GM21576 (cell line): Measurements from ENCODE around the gene TRIM41.
A peak's percentile ranks its signal among the peaks of the same experiment; 100 is the strongest.
"Not testable (repeated sequence)": the region's sequence is repeated elsewhere in the genome, so short reads cannot be mapped to it uniquely, and the experiment has no call there.

ENCODE experiments used
- ATAC-seq: cut with Tn5 transposase; IDR thresholded peaks from one replicate; pipeline ENCODE4 v1.9.1; 2021; ENCODE audit warnings: mild to moderate bottlenecking, moderate library complexity; ENCODE audit not compliant: unreplicated experiment

TRIM41 gene

DNA sequence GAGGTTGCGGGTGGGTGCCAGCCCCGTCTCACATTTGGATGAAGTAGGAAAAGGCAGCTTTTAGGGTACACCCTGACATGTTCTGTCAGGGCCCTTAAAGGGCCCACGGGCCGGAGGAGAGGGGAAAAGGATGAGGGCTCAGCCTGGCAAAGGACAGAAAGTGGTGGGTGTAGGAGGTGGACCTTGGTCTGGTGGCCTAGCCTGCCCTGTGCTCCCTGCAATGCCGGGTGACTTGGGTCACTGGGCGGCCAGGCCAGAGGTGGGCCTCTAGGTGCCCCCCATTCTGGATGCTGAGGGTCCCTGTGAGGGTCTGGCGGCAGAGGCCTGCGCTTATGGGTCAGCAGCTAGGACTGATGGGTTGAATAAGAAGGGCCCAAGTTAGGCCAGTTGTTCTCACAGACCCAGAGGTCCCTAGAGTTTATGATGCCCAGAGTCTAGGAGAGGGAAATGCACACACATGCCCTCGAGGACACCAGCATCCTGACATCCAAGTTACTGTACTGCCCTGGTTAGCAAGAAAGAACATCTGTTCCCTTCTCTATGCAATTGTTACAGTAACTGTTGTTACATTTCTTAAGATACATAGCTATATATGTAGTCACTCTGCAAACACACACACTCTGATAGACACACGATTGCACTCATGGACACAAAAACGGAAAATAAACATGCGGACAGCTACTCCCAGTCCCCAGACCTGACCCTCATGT, 30.6 kb upstream of the TRIM41 start:
- ATAC-seq = no peak

DNA sequence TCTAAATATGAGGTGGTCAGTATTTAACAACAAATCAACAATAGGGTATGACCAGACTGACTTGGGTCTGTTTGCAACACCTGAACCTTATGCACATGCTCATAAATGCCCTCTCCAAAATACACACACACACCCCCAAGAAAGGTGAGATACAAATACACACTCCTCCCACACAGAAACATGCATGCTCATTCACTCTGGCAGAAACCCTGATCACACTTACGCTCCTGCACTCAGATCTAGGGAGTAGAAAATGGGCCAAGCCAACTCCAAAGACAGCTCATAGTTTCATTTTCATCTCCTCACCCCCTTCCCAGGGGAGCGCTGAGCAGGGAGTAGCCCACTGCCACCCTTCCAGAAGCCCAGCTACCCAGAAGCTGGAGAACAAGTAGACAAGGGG, 29.4 kb upstream of the TRIM41 start:
- ATAC-seq = no peak

DNA sequence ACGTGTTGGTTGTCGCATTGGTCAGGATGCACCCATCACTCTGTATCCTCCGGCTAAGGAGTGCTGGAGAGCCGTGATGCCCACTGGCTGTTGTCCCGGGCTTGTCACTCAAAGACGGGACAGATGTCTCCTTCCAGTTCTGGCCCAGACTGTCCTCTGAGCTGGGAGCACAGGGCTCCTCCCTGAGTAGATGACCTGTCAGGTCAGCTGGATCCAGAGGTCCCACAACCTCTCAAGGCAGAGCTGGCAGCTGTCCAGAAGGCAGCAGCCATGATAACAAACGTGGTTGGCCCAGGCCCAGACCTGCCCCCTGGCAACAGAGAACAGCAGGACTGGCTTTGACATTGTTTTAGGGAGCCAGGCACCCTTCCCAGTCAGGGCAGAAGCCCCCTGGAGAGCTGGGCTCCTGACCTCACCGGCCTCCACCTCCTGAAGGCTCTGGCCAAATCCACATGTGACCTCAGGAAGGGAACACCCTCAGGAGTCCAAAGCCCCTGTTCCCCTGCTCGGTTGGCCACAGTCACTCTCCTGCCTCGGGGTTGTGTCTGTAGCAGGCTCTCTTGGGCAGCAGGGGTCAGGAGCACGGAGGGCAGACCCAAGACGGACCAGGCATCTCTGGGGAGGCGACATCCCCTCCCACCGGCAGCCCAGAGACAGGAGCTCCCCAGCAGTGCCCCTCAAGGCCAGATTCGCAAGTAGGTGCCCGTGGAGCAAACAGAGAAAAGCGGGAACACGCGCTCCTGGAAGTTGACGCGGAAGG, 28.4 kb upstream of the TRIM41 start:
- ATAC-seq = no peak

DNA sequence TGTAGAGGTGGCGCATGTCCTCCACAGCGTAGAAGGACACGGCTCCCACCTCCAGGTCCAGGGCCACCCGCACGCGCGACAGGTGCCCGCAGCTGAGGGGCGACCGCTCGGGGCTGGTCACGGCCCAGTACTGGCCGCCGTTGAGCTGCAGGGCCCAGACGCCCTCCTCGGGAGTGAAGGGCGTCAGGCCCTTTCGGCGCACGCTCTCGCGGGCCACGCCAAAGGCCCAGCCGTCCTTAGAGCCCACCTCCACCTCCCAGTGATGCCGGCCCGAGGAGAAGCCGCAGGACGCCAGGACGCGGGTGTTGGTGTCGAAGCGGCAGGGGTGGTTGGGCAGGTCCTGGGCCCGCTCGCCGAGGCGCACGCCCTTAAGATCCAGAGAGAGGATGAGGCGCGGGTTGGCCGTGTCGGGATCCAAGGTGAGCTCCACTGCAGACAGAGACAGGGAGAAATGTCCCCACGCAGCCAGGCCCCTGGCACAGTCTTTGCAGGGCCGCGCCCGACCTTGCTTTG, 27.8 kb upstream of the TRIM41 start:
- no peak for ATAC-seq

DNA sequence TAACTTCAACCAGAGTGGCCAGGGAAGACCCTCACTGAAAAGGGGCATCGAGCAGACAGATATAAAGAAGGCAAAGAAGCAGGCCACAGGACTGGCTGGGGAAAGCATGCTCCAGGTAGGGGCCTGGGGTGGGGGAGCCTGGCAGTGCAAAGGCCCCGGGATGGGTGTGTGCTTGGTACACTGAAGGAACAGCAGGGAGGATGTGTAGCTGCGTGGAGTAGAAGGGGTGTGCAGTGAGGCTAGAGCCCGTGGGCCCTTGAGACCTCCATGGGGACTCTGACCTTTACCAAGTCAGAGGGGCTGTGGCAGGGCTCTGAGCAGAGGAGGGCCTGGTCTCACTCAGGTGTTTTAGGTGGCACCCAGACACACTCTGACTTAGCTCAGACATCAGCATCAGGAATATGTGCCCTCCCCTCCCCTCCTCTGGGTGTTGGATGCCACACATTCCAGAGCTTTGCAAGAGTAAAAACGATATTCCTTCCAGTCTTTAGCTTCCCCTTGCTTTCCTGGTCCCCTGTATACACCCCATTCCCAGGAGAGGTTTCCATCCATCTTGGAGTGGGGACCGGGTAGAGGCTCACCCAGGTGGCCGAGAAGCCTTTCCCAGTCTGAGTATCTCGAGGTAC, 25.6 kb upstream of the TRIM41 start:
- no peak for ATAC-seq

DNA sequence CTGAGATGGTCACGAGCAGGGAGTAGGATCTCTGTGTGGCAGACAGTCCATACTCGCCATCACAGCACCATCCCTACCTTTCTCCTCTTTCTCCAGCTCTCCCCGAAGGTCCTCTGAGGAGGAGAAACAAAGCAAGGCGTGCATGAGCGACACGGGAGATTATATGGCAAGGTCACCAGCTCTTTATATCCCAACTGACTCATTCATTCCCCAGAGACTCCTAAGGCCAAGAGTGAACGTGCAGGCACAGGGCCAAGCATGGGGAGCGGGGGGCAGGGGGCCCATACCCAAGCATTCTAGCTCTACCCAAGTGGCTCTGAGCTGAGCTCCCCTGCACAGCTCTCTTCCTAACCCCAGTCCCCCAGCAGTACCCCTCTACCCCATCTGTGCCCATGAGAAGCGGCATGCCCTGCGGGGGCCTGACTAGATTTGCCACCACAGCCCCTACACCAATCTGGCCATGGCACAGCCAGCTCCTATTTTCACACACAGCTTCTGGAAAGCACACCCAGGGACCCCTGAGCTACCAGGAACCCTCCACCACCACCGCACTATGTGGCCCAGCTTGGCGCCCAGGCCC, 24.9 kb upstream of the TRIM41 start:
- no peak for ATAC-seq

DNA sequence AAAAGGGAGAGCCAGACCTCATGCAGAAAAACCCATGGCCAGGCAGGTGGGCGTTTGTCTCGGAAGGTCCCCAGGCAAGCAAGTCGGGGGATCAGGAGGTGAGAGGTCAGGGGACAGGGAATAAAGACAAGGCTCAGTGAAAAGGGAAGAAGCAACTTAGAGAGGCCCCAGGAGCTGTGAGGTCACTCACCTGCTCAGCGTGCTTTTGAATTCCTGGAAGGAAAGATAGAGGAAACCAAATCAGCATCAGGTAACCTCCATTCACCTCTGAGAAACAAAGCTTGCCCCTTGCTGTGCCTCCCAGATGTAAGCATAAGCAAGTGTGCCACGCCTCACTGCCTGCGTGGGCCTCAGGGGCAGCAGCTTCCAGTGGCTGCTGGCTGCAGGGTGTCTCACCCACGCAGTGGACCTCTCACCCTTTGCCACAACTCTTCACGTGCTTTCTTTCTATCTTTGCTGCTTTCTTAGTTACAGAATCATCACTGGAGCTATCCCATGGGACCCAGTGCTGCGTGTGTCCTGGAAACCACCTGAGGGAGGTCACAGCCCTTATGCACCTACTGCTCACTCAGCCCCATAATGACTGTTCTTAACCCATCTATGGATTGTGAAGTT, 24.1 kb upstream of the TRIM41 start:
- ATAC-seq = peak; percentile 64

DNA sequence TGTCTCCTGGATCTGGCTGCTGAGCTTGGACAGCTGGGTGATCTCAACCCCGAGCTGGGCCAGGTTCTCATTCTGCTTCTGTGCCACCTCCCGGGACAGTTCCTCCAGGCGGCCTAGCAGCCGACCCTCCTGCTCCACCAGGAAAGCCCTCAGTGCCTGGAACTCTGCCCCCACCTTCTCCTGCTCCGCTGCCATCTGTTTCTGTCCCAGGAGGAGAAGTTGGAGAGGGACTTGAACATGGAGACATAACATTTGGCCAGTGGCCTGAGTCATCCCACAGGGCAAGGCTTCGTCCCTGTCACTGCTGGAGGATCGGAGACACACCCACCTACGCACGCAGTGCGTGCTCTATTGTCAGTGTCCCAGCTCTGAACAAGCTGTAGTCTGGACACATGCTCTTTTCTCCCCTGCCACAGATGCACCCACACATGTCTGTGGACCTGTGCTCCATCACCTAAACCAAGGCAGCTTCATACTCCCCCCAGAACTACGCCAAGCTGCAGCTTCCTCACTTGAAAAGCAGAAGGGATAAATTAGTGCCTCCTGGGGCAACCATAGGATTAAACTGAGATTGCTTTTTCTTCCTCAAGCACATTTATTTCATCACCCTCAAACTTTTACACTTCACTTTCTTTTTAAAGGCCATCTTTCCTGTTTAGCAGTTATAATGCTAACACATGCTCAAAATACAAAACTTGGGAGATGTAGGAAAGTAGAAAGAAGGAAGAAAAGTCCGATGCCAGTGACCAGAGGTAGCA, 23.0 kb upstream of the TRIM41 start:
- no peak for ATAC-seq

DNA sequence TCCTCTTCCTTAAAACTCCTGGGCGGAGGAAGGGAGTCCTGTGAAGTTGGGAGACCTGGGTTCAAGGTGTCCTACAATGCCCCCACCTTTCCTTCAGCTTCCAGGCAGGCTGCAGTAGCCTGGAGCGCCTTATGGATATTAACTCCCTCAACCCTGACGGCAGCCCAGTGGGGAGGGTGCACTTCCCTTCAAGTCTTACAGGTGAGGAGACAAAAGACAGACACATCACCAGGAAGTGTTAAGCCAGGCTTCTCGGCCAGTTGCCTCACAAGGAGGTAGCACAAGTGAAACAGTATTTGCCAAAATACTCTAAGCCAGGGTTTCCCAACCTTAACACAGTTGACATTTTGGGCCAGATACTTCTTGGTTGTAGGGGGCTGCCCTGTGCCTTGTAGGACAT, 22.3 kb upstream of the TRIM41 start:
- no peak for ATAC-seq

DNA sequence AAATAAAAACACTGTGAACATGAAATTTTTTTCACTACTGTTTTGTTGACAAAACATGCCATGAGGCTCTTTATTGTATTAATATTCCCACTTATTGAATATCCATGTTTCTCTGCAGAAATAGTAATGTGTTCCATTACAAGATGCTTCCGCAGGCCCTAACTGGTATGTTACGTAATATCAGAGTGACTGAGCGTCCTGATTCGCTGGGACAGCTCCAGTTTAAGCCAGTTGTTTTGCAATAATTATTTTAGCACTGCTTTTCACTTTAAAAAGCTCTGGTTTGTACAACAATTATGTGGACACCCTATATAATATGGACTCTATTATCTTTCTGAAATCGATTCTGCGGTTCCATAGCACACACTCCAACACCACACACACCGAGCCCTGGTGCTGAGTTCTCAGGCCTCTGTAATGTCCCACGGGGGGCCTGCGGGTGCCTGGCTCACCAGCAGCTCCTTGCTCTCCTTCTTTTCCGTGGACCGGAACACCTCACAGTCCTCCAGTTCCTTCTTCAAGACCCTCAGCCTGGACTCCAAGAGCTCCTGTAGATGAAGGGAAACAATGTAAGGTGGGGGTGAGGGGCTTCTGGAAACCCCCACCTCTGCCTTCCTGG, 19.9 kb upstream of the TRIM41 start:
- ATAC-seq = no peak

DNA sequence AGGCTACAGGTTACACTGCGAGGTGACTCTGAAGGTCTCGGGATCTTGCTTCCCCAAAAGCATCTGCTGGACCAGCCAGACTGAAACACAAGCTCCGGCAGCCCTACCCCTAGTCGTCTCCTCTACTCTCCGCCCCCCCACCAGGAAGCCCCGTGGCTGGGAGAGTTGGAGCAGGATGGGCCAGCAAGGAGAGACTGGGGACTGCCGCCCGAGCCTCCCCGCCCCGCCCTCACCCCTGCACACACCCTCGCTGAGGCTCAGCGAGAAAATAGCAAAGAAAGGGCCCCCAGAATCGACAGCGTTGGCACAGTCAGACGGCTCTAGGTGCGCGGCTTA, 19.3 kb upstream of the TRIM41 start:
- no peak for ATAC-seq

DNA sequence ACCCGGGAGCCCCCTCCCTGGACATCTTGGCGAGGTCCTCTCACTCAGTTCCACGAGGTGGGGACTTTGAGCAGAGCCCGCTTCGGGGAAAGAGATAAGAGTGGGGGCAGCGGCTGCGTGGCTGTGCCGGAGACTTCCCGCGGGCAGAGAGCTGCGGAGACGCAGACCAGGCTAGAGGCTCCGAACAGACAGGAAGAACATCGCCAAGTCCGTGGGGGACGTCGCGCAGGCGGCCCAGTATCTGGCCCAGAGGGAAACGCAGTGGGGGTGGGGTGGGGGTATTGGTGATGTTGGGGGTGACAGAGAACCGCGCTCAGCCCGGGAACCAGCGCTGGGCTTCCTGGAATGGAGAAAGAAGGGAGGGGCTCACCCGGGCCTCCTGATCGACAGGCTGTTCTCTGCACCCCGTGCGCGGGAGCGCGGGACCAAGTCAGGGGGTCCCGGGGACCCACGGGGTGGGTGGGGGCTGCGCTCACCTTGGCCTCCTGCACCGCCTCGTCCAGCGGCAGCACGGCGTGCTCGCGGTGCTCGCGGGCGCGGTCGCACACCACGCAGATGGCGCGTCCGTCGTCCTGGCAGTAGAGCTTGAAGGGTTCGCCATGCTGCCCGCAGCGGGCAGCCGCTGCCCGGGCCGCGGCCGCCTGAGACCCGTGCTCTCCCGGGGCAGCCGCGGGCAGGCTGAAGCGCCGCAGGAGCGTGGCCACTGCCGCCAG, 18.8 kb upstream of the TRIM41 start:
- ATAC-seq = no peak

DNA sequence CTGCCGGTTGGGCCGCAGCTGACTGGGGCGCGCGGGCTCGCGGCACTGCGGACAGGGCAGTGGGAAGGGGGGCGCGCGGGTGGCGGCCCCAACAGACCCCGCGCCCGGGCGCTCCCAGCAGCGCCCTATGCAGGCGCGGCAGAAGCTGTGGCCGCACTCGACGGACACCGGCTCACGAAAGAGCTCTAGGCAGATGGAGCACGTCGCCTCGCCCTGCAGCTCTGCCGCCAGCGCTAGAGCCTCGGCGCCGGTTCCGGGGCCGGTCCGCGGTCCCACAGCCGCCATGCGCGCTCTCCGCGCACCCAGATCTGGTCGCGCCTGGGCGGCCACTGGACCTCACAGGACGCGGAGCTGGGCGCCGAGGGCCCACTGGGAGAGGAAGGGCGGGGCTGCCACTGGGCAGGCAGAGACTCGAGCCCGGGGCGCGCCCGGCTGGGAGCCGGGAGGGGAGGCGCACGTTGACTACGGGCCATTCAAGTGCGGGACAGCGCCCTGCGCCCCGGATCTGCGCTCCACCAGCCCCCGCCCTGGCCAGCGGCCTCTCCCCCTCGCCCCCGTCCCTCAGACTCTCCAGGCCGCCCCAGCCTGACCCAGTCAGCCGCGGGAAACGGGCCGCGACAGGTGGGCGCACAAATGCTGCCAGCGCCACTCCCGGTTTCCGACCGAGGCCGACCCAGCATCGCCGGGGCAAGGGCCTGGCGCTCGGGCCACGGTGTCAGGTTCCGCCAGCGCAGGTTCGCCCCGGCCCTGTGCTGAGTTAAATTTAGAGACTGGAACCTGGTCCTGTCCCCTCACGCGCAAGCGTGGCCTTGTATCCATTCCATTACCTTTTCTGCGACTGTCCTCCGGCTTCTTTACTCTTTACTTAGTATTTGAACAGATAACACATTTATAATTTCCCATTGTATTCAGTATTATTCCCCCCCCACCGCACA, 18.0 kb upstream of the TRIM41 start, which contains the start of gene TRIM7:
TRIM7 (minus strand) TSS at position 371 of the 935 bp plus-strand sequence; CDS start at position 285, 86 bp downstream.
- no peak for ATAC-seq

DNA sequence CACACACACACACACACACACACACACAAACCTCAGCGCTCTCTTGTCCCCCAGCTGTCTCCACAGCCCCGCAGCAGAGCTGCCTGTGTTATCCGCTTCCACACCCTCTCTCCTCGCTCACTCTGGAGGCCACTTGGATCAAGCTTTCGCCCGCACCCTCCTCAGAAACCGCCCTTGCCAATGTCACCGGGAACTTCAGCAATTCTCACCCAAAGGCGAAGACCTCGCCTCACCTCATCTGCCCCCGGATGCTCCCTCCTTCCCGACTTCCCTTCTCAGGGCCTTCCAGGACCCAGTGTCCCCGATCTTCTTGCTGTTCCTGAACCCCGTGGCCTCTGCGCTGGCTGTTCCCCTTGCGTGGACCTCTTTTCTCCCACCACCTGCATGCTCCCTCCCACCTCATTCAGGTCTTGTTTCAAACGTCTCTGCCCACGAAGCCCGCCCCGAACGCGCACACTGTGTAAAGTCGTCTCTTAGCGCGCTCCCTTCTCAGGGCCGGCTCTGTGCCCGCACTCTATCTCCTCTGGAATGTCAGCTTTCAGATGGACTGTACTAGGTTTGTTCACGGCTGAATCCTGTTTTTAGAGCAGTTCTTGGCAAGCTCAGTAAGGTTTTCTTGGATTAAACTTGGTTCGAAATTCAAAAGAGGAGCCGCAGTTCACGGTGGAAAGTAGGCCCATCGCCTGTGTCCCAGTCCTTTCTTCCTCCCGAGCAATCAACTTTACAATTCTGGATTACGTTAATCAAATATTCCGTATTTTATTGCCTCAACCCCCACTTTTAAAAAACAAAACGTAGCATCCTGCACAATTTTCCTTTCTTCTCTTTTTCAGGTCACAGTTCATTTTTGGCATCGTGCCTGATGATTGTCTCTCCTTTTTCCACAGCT, 17.1 kb upstream of the TRIM41 start:
- no peak for ATAC-seq

DNA sequence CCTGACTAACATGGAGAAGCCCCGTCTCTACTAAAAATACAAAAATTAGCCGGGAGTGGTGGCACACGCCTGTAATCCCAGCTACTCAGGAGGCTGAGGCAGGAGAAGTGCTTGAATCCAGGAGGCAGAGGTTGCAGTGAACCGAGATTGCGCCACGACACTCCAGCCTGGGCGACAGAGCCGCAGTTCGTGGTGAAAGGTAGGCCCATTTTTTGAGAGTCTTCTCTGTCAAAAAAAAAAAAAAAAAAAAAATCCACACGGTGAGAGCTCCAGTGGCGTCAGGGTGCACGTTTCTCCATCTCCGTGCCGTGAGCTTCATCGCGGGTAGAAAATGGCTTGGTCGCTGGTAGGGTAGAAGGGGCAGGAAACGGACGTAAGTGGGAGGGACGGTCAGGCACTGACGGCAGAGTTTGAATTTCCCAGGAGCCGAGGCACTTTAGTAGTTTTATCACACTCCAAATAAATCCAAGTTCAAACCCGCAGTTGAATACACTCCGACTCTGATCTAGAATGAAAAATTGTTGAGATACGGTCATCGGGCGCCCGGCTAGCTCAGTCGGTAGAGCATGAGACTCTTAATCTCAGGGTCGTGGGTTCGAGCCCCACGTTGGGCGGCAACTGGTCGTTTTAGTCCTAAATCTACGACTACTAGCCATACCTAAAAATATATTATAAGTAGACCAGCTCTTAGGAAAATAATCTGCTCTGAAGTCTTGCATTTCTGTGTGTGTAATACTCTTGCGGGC, 15.7 kb upstream of the TRIM41 start:
- peak; percentile 30 for ATAC-seq

DNA sequence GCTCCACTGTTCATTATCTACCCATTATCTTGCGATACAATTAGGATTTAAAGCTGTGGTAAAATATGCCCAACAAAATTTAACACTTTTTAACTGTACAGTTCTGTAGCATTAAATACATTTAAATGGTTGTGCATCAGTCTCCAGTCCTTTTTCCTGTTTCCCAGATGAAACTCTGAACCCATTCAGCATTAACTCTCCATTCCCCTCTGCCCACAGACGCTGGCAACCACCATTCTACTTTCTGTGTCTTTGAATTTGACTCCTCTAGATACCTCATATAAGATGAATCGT, 15.2 kb upstream of the TRIM41 start:
- ATAC-seq = no peak

DNA sequence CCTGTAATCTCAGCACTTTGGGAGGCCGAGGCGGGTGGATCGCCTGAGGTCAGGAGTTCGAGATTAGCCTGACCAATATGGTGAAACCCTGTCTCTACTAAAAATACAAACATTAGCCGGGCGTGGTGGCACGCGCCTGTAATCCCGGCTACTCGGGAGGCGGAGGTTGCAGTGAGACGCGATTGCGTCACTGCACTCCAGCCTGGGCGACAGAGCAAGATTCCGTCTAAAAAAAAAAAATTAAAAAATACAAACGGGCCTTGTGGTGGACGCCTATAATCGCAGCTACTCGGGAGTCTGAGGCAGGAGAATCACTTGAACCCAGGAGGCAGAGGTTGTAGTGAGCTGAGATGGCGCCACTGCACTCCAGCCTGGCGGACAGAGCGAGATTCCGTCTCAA, 14.1 kb upstream of the TRIM41 start:
- not testable (repeated sequence) for ATAC-seq
